Amniotic epithelial cell (primary cell): ENCODE data around the gene MYOF.

Experiments
- DNase-seq: peaks from one replicate; pipeline ENCODE4 v3.0.0-alpha.2; 2010; ENCODE audit warnings: low read depth

MYOF gene, protein sequence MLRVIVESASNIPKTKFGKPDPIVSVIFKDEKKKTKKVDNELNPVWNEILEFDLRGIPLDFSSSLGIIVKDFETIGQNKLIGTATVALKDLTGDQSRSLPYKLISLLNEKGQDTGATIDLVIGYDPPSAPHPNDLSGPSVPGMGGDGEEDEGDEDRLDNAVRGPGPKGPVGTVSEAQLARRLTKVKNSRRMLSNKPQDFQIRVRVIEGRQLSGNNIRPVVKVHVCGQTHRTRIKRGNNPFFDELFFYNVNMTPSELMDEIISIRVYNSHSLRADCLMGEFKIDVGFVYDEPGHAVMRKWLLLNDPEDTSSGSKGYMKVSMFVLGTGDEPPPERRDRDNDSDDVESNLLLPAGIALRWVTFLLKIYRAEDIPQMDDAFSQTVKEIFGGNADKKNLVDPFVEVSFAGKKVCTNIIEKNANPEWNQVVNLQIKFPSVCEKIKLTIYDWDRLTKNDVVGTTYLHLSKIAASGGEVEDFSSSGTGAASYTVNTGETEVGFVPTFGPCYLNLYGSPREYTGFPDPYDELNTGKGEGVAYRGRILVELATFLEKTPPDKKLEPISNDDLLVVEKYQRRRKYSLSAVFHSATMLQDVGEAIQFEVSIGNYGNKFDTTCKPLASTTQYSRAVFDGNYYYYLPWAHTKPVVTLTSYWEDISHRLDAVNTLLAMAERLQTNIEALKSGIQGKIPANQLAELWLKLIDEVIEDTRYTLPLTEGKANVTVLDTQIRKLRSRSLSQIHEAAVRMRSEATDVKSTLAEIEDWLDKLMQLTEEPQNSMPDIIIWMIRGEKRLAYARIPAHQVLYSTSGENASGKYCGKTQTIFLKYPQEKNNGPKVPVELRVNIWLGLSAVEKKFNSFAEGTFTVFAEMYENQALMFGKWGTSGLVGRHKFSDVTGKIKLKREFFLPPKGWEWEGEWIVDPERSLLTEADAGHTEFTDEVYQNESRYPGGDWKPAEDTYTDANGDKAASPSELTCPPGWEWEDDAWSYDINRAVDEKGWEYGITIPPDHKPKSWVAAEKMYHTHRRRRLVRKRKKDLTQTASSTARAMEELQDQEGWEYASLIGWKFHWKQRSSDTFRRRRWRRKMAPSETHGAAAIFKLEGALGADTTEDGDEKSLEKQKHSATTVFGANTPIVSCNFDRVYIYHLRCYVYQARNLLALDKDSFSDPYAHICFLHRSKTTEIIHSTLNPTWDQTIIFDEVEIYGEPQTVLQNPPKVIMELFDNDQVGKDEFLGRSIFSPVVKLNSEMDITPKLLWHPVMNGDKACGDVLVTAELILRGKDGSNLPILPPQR (N-terminal part only)

DNA sequence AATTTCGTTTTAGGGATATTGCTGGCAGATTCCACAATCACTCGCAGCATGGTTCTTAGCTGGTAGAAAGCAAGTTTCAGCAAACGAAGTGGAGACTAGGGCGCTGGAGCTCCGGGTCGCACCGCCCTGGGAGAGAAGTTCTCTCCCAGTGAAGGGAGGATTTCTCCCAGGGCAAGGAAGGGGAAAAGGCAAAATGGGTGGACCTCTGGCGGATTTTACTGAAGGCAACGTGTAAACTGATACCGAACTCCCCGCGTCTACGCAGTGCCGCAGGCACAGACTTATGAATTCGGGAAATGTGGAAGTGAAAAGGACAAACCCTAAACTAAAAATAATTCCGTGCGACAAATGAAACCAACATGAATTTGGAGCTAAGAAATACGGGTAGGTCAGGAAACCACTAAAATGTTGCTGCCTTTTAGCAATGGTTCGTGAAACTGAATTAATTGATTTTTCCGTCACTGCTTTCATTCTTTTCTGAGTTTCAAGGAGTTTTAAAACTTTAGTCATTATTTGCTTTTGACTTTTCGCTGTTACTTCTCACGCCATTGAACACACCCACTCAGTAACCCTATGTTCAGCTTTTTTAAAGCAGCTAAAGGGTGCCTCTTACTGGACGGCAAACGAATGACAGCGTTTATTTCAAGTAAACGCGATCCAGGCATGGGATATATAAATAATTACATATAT lies at the start of gene MYOF:
TSS of gene MYOF (minus strand) at position 190 of the 690 bp plus-strand sequence. CDS start at position 50, 140 bp downstream.
- peak; percentile 83 for DNase-seq

- DNase-seq: no peak
Measured at GRCh38 chr10:93518531-93518930, 36.4 kb upstream of the MYOF start.

- DNase-seq: no peak
Measured at GRCh38 chr10:93516006-93516380, 33.9 kb upstream of the MYOF start.

GRCh38 chr10:93515071-93516005 lies 33.2 kb upstream of the MYOF start:
- DNase-seq: peak; percentile 37

GRCh38 chr10:93514521-93514920 lies 32.4 kb upstream of the MYOF start:
- DNase-seq: no peak

DNA sequence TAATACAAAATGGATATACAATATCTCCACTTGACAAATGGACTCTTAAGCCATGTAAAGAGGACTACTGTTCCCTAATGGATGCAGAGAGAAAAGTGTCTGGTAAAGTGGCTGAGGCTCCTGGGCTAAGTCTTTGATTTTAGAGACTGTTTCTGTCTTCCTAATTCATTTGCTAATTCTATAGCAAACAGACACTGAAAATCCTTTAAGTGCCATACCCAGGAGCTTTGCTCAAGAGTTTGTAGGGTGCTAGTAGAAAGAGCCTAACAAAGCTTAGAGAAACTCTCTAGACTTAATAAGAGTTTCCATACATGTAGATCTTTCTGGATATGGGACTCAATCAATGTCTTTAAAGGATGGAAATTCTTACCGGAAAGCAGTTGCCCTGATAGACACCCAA lies 31.0 kb upstream of the MYOF start:
- no peak for DNase-seq

DNA sequence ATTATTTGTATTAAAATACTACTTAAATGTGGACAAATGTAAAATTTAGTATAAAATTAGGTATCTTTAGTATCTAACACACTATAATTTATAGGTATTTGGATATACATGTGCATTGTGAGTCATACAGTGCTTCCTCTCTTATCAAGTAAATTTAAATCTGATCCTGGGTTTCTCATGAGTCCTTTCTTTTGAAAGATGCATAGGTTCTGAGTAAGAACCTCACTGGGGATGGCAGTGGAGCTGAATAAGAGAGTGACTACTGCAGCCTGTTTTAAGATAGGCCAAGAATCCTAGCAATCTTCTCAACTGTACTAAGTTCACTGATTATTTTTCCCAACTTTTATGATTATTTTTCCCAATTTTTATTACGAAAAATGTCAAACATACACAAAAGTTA lies 30.4 kb upstream of the MYOF start:
- DNase-seq: peak; percentile 78

- DNase-seq: no peak
Measured at GRCh38 chr10:93509816-93510215, 27.7 kb upstream of the MYOF start.

DNA sequence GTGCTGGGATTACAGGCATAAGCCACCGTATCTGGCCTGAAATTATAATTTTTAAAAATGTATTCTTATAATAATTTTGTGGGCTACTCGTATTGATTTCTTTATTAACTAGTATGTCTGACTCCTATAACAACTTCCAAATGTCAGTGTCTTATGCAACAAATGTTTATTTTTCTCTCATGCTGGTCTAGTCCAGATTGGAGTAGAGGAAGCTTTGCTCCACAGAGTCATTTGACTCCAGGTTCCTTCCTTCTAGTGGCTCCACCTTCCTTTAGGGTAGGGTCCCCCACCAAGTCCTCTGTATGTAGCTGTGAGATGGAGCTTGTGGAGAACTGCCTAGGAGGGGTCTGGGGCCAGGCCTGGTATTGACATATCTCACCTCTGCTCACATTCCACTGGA lies 22.9 kb upstream of the MYOF start:
- no peak for DNase-seq

DNA sequence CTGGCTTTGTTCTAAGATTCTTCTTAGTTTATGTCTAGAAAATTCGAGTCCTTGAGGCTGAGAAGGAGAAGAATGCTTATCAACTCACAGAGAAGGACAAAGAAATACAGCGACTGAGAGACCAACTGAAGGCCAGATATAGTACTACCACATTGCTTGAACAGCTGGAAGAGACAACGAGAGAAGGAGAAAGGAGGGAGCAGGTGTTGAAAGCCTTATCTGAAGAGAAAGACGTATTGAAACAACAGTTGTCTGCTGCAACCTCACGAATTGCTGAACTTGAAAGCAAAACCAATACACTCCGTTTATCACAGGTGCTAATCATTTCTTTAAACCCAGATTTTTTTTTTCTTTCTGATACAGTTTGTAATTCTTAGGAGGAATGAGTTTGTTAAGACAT lies 20.9 kb upstream of the MYOF start:
- peak; percentile 42 for DNase-seq

DNA sequence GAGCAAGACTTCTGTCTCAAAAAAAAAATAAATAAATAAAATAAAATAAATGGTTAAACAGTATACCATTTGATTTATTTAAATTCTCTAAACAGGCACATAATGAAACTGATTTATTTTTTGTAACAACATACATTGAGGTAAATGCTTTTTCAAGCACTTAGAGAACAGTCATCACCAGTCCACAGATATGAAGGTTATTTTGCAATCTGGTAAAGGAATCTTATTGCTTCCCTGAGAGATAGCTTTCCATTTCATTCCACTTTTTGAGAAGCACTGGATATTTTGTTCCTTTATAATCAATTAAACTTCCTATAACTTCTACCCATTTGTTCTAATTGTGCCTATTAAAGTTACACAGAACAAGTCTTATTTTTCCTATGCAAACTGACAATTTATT lies 19.5 kb upstream of the MYOF start:
- DNase-seq: peak; percentile 59

DNA sequence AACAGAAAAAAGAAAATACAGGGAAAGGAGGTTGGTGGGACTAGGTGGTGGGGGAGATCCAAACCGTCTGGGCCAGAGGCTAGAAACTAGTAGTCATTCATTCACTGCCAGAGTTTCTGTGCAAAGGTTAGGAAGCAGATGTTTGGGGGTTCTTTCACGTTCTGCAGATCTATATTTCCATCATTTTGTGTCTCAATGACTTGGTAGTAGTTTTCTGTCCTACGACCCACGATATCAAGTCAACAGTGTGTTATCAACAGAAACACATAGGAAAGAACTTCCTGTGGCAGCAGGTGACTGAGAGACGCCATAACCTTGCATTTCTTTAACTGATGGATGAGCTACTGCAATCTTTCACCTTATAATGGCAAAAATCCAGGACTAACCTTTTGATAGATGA lies 16.0 kb upstream of the MYOF start:
- DNase-seq: no peak

DNA sequence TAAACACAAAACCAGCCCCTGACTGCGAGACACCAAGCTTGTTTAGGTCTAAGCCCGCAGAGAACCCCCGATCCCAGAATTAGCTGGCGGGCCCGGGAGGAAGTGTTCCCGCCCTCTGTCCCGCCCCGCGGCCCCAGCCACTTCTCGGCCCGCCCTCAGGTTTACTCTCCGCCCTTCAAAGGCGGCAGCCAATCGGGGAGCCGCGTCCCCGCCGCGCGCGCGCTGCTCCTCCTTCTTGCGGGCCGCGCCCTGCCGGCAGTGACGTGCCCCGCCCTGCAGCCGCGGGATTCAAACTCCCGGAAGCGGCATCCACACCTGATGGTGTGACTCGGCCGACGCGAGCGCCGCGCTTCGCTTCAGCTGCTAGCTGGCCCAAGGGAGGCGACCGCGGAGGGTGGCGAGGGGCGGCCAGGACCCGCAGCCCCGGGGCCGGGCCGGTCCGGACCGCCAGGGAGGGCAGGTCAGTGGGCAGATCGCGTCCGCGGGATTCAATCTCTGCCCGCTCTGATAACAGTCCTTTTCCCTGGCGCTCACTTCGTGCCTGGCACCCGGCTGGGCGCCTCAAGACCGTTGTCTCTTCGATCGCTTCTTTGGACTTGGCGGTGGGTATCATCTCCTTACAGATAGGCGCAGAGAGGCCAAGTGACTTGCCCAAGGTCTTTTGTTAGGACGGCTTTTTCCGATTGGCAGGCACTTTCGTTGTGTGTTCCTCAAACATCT lies 14.3 kb upstream of the MYOF start, which contains the start of gene CEP55:
TSS of gene CEP55 (plus strand) at position 291 of the 720 bp plus-strand sequence. CDS start 3,440 bp downstream, outside the sequence.
- peak; percentile 83 for DNase-seq

- DNase-seq: no peak
Measured at GRCh38 chr10:93495654-93496321, 13.7 kb upstream of the MYOF start.

GRCh38 chr10:93494494-93494893 lies 12.4 kb upstream of the MYOF start:
- no peak for DNase-seq

DNA sequence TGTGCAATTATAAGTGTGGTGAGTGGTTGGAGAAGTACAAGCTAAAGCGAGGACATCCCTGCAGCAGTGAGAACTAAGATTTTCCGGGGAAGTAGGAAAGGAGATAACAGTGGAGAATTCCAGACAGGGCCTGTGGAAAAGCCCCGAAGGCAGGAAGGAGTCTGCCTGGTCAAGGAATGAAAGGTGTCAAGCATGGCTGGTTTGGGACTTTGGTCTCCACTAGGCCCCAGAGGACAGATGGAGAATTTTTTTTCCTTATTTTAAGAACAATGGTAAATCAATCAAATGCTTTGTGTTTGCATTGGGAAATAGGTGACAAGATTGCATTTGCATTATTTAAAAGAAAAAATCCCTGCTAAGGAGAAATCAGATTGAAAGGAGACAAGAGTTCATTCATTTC lies 11.0 kb upstream of the MYOF start:
- no peak for DNase-seq

DNA sequence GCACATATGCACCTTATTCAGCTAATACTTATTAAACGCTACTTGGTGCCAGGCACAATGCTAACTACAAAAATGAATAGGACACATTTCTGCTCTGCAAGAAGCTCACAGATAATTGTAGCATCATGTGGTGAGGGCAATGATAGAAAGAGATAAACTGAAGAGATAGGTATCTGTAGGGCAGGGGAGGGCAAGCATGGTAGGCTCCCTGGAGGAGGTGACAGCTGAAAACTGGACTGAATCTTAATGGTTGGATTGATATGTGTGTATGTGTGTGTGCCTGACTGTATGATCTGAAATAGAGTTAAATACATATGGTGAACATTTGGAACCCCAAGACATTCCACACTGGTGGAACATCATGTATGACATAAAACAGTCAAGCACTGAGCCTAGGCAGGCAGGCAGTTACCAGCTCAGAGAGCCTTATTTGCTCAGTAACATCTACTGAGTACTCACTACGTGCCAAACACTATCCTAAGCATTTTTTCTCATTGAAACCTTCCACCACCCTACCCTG lies 9.5 kb upstream of the MYOF start:
- DNase-seq: no peak

DNA sequence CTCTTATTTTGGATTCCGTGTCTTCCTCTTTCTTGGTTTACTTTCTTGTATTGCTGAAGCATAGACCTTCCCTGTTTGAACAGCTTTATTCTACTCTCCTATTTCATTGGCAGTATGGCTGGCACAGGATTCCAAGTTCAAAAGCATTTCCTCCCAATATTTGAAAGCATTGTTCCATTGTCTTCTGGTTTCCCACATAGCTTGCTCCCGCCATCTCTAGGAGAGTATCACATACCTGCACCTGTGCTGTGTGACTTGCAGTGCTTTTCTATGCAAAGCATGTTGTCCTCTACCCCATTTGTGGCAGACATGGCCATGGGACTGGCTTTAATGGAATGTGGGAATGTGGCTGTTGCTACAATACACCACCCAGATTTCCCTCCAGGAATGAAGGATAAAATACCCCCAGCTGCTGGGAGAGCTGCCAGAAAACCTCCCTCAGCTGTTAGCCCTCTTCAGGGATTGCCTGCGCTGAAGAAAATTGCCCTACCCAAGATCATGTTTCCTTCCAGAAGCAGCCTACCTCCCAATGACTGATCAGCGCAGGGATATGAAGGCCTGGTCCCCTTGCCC lies 6.9 kb upstream of the MYOF start:
- DNase-seq: no peak

GRCh38 chr10:93485690-93486089 lies 3.6 kb upstream of the MYOF start:
- DNase-seq: no peak
